SK-N-SH (cell line): ENCODE measurements around the gene TSHR. TPM values are rescaled to one million over a fixed set of nuclear protein-coding genes. Genes with fewer than 3 reads are reported as not detected.

Experiments
- CTCF ChIA-PET: fragments of 300-600, 350-600 bp; formaldehyde crosslinking; extraction: SDS; loops from one replicate; lab custom pipeline; 2021; lab: Yijun Ruan, JAX
- POLR2A ChIA-PET: fragments of 350-600 bp; sonication (Branson Sonifier 250); formaldehyde crosslinking; extraction: SDS; loops from one replicate; lab custom pipeline; 2020; ENCODE audit warnings: antibody characterized with exemption, inconsistent platforms; lab: Yijun Ruan, JAX
- DNase-seq: peaks from one replicate; pipeline ENCODE4 v3.0.0; 2012
- H2AFZ ChIP-seq: fragments of 200-600 bp; sonication (generic); 2 replicates; pipeline ENCODE4 v1.8.1; 2016; ENCODE audit warnings: antibody characterized with exemption, mild to moderate bottlenecking, low read depth
- H3F3A ChIP-seq: fragments of 200-600 bp; sonication (generic); replicated peaks from 2 replicates; pipeline ENCODE3; 2016; ENCODE audit warnings: antibody characterized with exemption, mild to moderate bottlenecking; ENCODE audit not compliant: insufficient read depth
- H3K27ac ChIP-seq, 2 experiments: fragments of 200-500 bp in 1 of 2; fragments of 200-600 bp in 1 of 2; sonication (Bioruptor generic) in 1 of 2; sonication (generic), shearing (Covaris generic) in 1 of 2; 2 replicates each; pipeline versions ENCODE4 v1.5.1 to v1.6.1; 2014 to 2016; ENCODE audit warnings: low read depth in 2 of 2, inconsistent platforms in 1 of 2, low read length in 1 of 2, mild to moderate bottlenecking in 1 of 2, mixed read lengths in 1 of 2
- H3K27me3 ChIP-seq: fragments of 200-600 bp; sonication (generic), shearing (Covaris generic); 2 replicates; pipeline ENCODE4 v1.6.1; 2016; ENCODE audit warnings: mixed run types; ENCODE audit not compliant: insufficient read depth
- H3K36me3 ChIP-seq, 2 experiments: fragments of 200-500 bp in 1 of 2; fragments of 200-600 bp in 1 of 2; sonication (Bioruptor generic) in 1 of 2; sonication (generic) in 1 of 2; replicated peaks in 1 of 2; 2 replicates each; pipeline versions ENCODE3 to v1.5.1; 2014 to 2016; ENCODE audit warnings: low read length in 1 of 2, mild to moderate bottlenecking in 1 of 2; ENCODE audit not compliant: insufficient read depth in 2 of 2, control insufficient read depth in 1 of 2
- H3K4me1 ChIP-seq, 2 experiments: fragments of 200-500 bp in 1 of 2; fragments of 200-600 bp in 1 of 2; sonication (Bioruptor generic) in 1 of 2; sonication (generic), shearing (Covaris generic) in 1 of 2; 2 replicates each; pipeline versions ENCODE4 v1.5.1 to v1.6.1; 2014 to 2016; ENCODE audit warnings: low read depth in 1 of 2, low read length in 1 of 2, mixed run types in 1 of 2; ENCODE audit not compliant: insufficient read depth in 2 of 2, control insufficient read depth in 1 of 2
- H3K4me2 ChIP-seq: fragments of 200-600 bp; sonication (generic), shearing (Covaris generic); 2 replicates; pipeline ENCODE4 v1.6.1; 2017; ENCODE audit warnings: mixed run types
- H3K4me3 ChIP-seq, 2 experiments: fragments of 200-500 bp in 1 of 2; fragments of 200-600 bp in 1 of 2; sonication (Bioruptor generic) in 1 of 2; sonication (generic), shearing (Covaris generic) in 1 of 2; 2 replicates each; pipeline versions ENCODE4 v1.5.1 to v1.8.1; 2014 to 2016; ENCODE audit warnings: low read depth in 2 of 2, inconsistent platforms in 1 of 2, low read length in 1 of 2, mild to moderate bottlenecking in 1 of 2, mixed read lengths in 1 of 2, moderate library complexity in 1 of 2
- H3K79me2 ChIP-seq: fragments of 200-600 bp; sonication (generic); 2 replicates; pipeline ENCODE4 v1.8.1; 2017; ENCODE audit warnings: mild to moderate bottlenecking; ENCODE audit not compliant: insufficient read depth
- H3K9ac ChIP-seq: fragments of 200-600 bp; sonication (generic); 2 replicates; pipeline ENCODE4 v1.6.1; 2017; ENCODE audit warnings: mixed run types
- H3K9me2 ChIP-seq: fragments of 200-600 bp; sonication (generic); 2 replicates; pipeline ENCODE4 v1.6.1; 2017; ENCODE audit warnings: mixed run types
- H3K9me3 ChIP-seq: fragments of 200-600 bp; sonication (generic); 2 replicates; pipeline ENCODE4 v1.6.1; 2017; ENCODE audit warnings: mixed run types, mild to moderate bottlenecking, moderate library complexity
- H4K20me1 ChIP-seq: fragments of 200-600 bp; sonication (generic); 2 replicates; pipeline ENCODE4 v1.6.1; 2017; ENCODE audit warnings: mild to moderate bottlenecking, mixed run types; ENCODE audit not compliant: insufficient read depth
- EP300 ChIP-seq, 2 experiments: IDR thresholded peaks; 2 replicates each; pipeline versions ENCODE4 v1.4.0 to v1.6.1; 2012; ENCODE audit warnings: borderline replicate concordance in 1 of 2, low read depth in 1 of 2, low read length in 1 of 2
- EZH2phosphoT487 ChIP-seq: fragments of 200-600 bp; sonication (generic); IDR thresholded peaks from 2 replicates; pipeline ENCODE4 v1.6.1; 2017; ENCODE audit warnings: low read depth, mixed run types, mild to moderate bottlenecking, antibody characterized with exemption, moderate library complexity, borderline replicate concordance
- FOSL2 ChIP-seq: IDR thresholded peaks from 2 replicates; pipeline ENCODE4 v1.4.0; 2012; ENCODE audit warnings: low read depth, mild to moderate bottlenecking, moderate library complexity, borderline replicate concordance
- GABPA ChIP-seq: IDR thresholded peaks from 2 replicates; pipeline ENCODE4 v1.4.0; 2012; ENCODE audit warnings: low read depth, mild to moderate bottlenecking
- NFIC ChIP-seq: IDR thresholded peaks from 2 replicates; pipeline ENCODE4 v1.4.0; 2012; ENCODE audit warnings: borderline replicate concordance
- POLR2AphosphoS5 ChIP-seq: IDR thresholded peaks from 2 replicates; pipeline ENCODE4 v1.6.1; 2012; ENCODE audit warnings: low read depth, low read length
- SIN3A ChIP-seq: IDR thresholded peaks from 2 replicates; pipeline ENCODE4 v1.6.1; 2012; ENCODE audit warnings: low read depth, mild to moderate bottlenecking, low read length, moderate library complexity, borderline replicate concordance
- SMC3 ChIP-seq: IDR thresholded peaks from 2 replicates; pipeline ENCODE4 v1.6.1; 2012; ENCODE audit warnings: low read depth, low read length, improper control_type of control experiment
- TCF12 ChIP-seq: IDR thresholded peaks from 2 replicates; pipeline ENCODE4 v1.4.0; 2012
- WGBS: methylation state at CpG from one replicate; pipeline ENCODE4 v1.1.6; 2017; ENCODE audit warnings: low lambda C conversion rate; 5-methylcytosine and 5-hydroxymethylcytosine counted together
- polyA plus RNA-seq, 3 experiments: library from polyadenylated mRNA; depleted of rRNA; stranded (reverse); fragments of >200 nt; gene quantifications; 2 replicates each; pipeline ENCODE4 v1.2.3, GENCODE V29; 2012
- TF ChIP-seq, protein P1 (sequence below): fragments of 200-600 bp; sonication (generic); IDR thresholded peaks from 2 replicates; pipeline ENCODE4 v1.6.1; 2017; ENCODE audit warnings: antibody characterized with exemption, mild to moderate bottlenecking, moderate library complexity
- TF ChIP-seq, protein P2 (sequence below): IDR thresholded peaks from 2 replicates; pipeline ENCODE4; 2012
- TF ChIP-seq, protein P3 (sequence below): IDR thresholded peaks from 2 replicates; pipeline ENCODE4 v1.4.0; 2012; ENCODE audit warnings: low read depth, borderline replicate concordance

TSHR gene
- polyA plus RNA-seq, 1 of the 3 experiments (the other 2 are of a cell fraction): not detected

DNA sequence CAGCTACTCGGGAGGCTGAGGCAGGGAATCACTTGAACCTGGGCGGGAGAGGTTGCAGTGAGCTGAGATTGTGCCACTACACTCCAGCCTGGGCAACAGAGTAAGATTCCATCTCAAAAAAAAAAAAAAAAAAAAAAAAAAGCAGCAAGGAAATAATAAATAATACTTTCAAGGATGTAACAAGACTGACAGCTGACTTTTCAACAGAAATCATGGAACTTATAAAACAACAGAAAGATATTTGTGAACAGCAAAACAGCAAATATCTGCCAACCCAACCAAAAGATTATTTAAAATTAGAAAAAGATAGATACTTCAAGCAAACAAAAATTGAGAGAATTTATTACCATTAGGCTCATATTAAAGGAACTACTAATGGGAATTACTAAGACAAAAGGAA is 115.1 kb downstream of the TSHR start:
- no peak overlapping the region for H3K4me3 ChIP-seq
- H3K9me2 ChIP-seq: no peaks in the 10 kb centered on the region
- TF ChIP-seq GABPA: no peak
- no peak for TF ChIP-seq POLR2AphosphoS5
- TF ChIP-seq, protein P1, sequence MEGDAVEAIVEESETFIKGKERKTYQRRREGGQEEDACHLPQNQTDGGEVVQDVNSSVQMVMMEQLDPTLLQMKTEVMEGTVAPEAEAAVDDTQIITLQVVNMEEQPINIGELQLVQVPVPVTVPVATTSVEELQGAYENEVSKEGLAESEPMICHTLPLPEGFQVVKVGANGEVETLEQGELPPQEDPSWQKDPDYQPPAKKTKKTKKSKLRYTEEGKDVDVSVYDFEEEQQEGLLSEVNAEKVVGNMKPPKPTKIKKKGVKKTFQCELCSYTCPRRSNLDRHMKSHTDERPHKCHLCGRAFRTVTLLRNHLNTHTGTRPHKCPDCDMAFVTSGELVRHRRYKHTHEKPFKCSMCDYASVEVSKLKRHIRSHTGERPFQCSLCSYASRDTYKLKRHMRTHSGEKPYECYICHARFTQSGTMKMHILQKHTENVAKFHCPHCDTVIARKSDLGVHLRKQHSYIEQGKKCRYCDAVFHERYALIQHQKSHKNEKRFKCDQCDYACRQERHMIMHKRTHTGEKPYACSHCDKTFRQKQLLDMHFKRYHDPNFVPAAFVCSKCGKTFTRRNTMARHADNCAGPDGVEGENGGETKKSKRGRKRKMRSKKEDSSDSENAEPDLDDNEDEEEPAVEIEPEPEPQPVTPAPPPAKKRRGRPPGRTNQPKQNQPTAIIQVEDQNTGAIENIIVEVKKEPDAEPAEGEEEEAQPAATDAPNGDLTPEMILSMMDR: no peak
- TF ChIP-seq EZH2phosphoT487: no peak
- TF ChIP-seq FOSL2: no peak
- TF ChIP-seq SMC3: no peak
- TF ChIP-seq, protein P2, sequence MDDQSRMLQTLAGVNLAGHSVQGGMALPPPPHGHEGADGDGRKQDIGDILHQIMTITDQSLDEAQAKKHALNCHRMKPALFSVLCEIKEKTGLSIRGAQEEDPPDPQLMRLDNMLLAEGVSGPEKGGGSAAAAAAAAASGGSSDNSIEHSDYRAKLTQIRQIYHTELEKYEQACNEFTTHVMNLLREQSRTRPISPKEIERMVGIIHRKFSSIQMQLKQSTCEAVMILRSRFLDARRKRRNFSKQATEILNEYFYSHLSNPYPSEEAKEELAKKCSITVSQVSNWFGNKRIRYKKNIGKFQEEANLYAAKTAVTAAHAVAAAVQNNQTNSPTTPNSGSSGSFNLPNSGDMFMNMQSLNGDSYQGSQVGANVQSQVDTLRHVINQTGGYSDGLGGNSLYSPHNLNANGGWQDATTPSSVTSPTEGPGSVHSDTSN: no peak
- no peak for TF ChIP-seq NFIC
- TF ChIP-seq SIN3A: no peak
- TF ChIP-seq, protein P3, sequence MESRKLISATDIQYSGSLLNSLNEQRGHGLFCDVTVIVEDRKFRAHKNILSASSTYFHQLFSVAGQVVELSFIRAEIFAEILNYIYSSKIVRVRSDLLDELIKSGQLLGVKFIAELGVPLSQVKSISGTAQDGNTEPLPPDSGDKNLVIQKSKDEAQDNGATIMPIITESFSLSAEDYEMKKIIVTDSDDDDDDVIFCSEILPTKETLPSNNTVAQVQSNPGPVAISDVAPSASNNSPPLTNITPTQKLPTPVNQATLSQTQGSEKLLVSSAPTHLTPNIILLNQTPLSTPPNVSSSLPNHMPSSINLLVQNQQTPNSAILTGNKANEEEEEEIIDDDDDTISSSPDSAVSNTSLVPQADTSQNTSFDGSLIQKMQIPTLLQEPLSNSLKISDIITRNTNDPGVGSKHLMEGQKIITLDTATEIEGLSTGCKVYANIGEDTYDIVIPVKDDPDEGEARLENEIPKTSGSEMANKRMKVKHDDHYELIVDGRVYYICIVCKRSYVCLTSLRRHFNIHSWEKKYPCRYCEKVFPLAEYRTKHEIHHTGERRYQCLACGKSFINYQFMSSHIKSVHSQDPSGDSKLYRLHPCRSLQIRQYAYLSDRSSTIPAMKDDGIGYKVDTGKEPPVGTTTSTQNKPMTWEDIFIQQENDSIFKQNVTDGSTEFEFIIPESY: no peak
- no peak for TF ChIP-seq EP300 (IDR thresholded peaks at IDR 0.05; ENCODE audit: borderline replicate concordance in 1 of 2, low read depth in 1 of 2, low read length in 1 of 2)
- TF ChIP-seq TCF12: no peak
- no peak overlapping the region for H3K4me2 ChIP-seq
- H3K9me3 ChIP-seq: no peaks in the 10 kb centered on the region
- H3F3A ChIP-seq: no peaks in the 10 kb centered on the region
- no peak overlapping the region for H3K27ac ChIP-seq
- H2AFZ ChIP-seq: no peak overlapping the region
- no peak overlapping the region for H3K9ac ChIP-seq
- H3K79me2 ChIP-seq: no peaks in the 10 kb centered on the region
- no peaks in the 10 kb centered on the region for H3K4me1 ChIP-seq
- 4% methylated on average over 2 of the region's 2 CpGs for WGBS
- ChIA-PET POLR2A (no interaction called here), CTCF (no interaction called here)
- no peaks in the 10 kb centered on the region for H3K27me3 ChIP-seq
- H4K20me1 ChIP-seq: no peaks in the 10 kb centered on the region
- no peaks in the 10 kb centered on the region for H3K36me3 ChIP-seq
- no peak for DNase-seq

DNA sequence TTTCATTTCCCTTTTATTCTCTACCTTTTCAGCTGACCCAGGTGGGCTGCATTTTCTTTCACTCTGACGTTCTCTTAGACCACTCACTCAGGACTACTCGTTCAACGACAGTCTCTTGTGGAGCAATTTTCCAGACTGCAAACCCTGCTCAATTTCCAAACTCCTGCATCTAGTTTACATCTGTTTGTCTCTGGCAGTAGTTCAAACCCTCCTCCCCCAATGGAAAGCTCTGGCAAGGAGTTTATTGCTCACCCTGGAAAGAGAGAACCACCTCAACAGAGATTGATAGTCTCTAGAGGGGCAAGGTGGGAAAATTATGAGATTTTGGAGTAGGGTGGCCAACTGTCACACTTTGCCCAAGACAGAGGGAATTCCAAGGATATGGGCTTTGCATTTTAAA is 130.2 kb downstream of the TSHR start:
- Histone ChIP-seq H3K9ac (no peak overlapping the region), H3K4me2 (no peak overlapping the region), H3K4me3 (no peak overlapping the region), H3F3A (no peaks in the 10 kb centered on the region), H3K27ac (no peak overlapping the region), H3K36me3 (no peaks in the 10 kb centered on the region), H3K9me3 (no peaks in the 10 kb centered on the region), H4K20me1 (no peaks in the 10 kb centered on the region), H3K79me2 (no peaks in the 10 kb centered on the region), H3K4me1 (no peaks in the 10 kb centered on the region), H3K9me2 (no peaks in the 10 kb centered on the region), H2AFZ (no peak overlapping the region), H3K27me3 (no peaks in the 10 kb centered on the region; the same call in 1 of the 2 replicates)
- no peak for DNase-seq
- ChIA-PET POLR2A (no interaction called here), CTCF (interaction anchor here (0.7 kb wide), 1 partner anchor 89 kb away, joined by 4 read pairs; no protein-coding TSS in a partner anchor)
- TF ChIP-seq EP300 (IDR thresholded peaks at IDR 0.05; ENCODE audit: borderline replicate concordance in 1 of 2, low read depth in 1 of 2, low read length in 1 of 2) (no peak), POLR2AphosphoS5 (no peak)
- 23% methylated on average over 3 of the region's 3 CpGs for WGBS
